Trophoblast cell (in vitro differentiated cells and primary cell): Measurements from ENCODE around the gene DLEC1.

Experiments
- DNase-seq, 2 donors: peaks; one replicate each; pipeline ENCODE4 v3.0.0-alpha.2; 2016
- H2AFZ ChIP-seq: 2 replicates; pipeline ENCODE4 v1.6.1; 2013; ENCODE audit warnings: low read length, moderate library complexity, mild to moderate bottlenecking; ENCODE audit not compliant: insufficient read depth, poor library complexity
- H2AK5ac ChIP-seq: 2 replicates; pipeline ENCODE4 v1.6.1; 2013; ENCODE audit warnings: mild to moderate bottlenecking, low read length
- H2BK120ac ChIP-seq: 2 replicates; pipeline ENCODE4 v1.6.1; 2013; ENCODE audit warnings: low read length, mild to moderate bottlenecking, moderate library complexity; ENCODE audit not compliant: insufficient read depth, poor library complexity
- H2BK12ac ChIP-seq: 2 replicates; pipeline ENCODE4 v1.6.1; 2013; ENCODE audit warnings: mild to moderate bottlenecking, low read length, moderate library complexity
- H2BK5ac ChIP-seq: 2 replicates; pipeline ENCODE4 v1.6.1; 2013; ENCODE audit warnings: low read length, low read depth, moderate library complexity, mild to moderate bottlenecking; ENCODE audit not compliant: poor library complexity
- H3K14ac ChIP-seq: 2 replicates; pipeline ENCODE4 v1.6.1; 2013; ENCODE audit warnings: mild to moderate bottlenecking, low read length
- H3K18ac ChIP-seq: 2 replicates; pipeline ENCODE4 v1.6.1; 2013; ENCODE audit warnings: mild to moderate bottlenecking, low read length
- H3K23ac ChIP-seq: 2 replicates; pipeline ENCODE4 v1.6.1; 2013; ENCODE audit warnings: low read length
- H3K27ac ChIP-seq: 2 replicates; pipeline ENCODE4 v1.5.1; 2013; ENCODE audit warnings: low read depth, mild to moderate bottlenecking, inconsistent platforms, low read length, moderate library complexity
- H3K27me3 ChIP-seq: 2 replicates; pipeline ENCODE4 v1.6.1; 2013; ENCODE audit warnings: inconsistent platforms, mild to moderate bottlenecking, low read length, moderate library complexity; ENCODE audit not compliant: insufficient read depth
- H3K36me3 ChIP-seq, 2 experiments: 1 replicate in 1 of 2; 2 replicates in 1 of 2; pipeline ENCODE4 v1.6.1; 2013; ENCODE audit warnings: low read length in 2 of 2, mild to moderate bottlenecking in 2 of 2, moderate library complexity in 1 of 2; ENCODE audit not compliant: insufficient read depth in 2 of 2, control insufficient read depth in 1 of 2
- H3K4ac ChIP-seq: 2 replicates; pipeline ENCODE4 v1.6.1; 2013; ENCODE audit warnings: low read depth, mild to moderate bottlenecking, low read length, moderate library complexity
- H3K4me1 ChIP-seq, 2 experiments: 1 replicate in 1 of 2; 2 replicates in 1 of 2; pipeline ENCODE4 v1.6.1; 2013; ENCODE audit warnings: low read length in 2 of 2, mild to moderate bottlenecking in 2 of 2, moderate library complexity in 1 of 2; ENCODE audit not compliant: insufficient read depth in 2 of 2, control insufficient read depth in 1 of 2
- H3K4me2 ChIP-seq: 2 replicates; pipeline ENCODE4 v1.6.1; 2013; ENCODE audit warnings: inconsistent platforms, mild to moderate bottlenecking, low read length, moderate library complexity
- H3K4me3 ChIP-seq: 2 replicates; pipeline ENCODE4 v1.5.1; 2013; ENCODE audit warnings: mild to moderate bottlenecking, low read depth, low read length, inconsistent platforms
- H3K79me1 ChIP-seq: one replicate; pipeline ENCODE4 v1.6.1; 2013; ENCODE audit warnings: low read length
- H3K79me2 ChIP-seq: 2 replicates; pipeline ENCODE4 v1.6.1; 2013; ENCODE audit warnings: low read length, mild to moderate bottlenecking; ENCODE audit not compliant: control insufficient read depth, insufficient read depth, poor library complexity
- H3K9ac ChIP-seq: 2 replicates; pipeline ENCODE4 v1.6.1; 2013; ENCODE audit warnings: mild to moderate bottlenecking, low read length
- H3K9me3 ChIP-seq: 2 replicates; pipeline ENCODE4 v1.6.1; 2013; ENCODE audit warnings: low read depth, mild to moderate bottlenecking, control low read depth, inconsistent platforms, low read length; ENCODE audit not compliant: insufficient read depth
- H4K12ac ChIP-seq: 2 replicates; pipeline ENCODE4 v1.6.1; 2013; ENCODE audit warnings: low read depth, mild to moderate bottlenecking, low read length, moderate library complexity
- H4K8ac ChIP-seq: 2 replicates; pipeline ENCODE4 v1.6.1; 2013; ENCODE audit warnings: low read depth, mild to moderate bottlenecking, low read length, moderate library complexity
- H4K91ac ChIP-seq: one replicate; pipeline ENCODE4 v1.6.1; 2013; ENCODE audit warnings: low read depth, mild to moderate bottlenecking, low read length, moderate library complexity
- WGBS: extraction: QIAGEN DNeasy Blood & Tissue Kit; methylation state at CpG from one replicate; pipeline ENCODE4 v1.1.7; 2013; ENCODE audit warnings: missing lambda C conversion rate; ENCODE audit not compliant: insufficient read length, insufficient coverage; ENCODE audit errors: extremely low coverage; 5-methylcytosine and 5-hydroxymethylcytosine counted together

DLEC1 gene

GRCh38 chr3:38098376-38098723 lies 59.3 kb downstream of the DLEC1 start:
- no peaks in the 10 kb centered on the region for H3K79me2 ChIP-seq
- H3K27ac ChIP-seq: no peak overlapping the region

GRCh38 chr3:38099518-38099917 lies 60.5 kb downstream of the DLEC1 start:
- DNase-seq: no peak
- H3K18ac ChIP-seq: no peak overlapping the region
- no peaks in the 10 kb centered on the region for H3K27me3 ChIP-seq
- H3K9ac ChIP-seq: no peak overlapping the region
- no peak overlapping the region for H4K8ac ChIP-seq
- H2BK5ac ChIP-seq: no peak overlapping the region
- no peak overlapping the region for H3K4me3 ChIP-seq
- no peak overlapping the region for H2AFZ ChIP-seq
- H3K9me3 ChIP-seq: peaks cover 6% of the 10 kb centered on the region
- H2BK120ac ChIP-seq: no peak overlapping the region
- H2BK12ac ChIP-seq: no peak overlapping the region
- no peaks in the 10 kb centered on the region for H3K79me1 ChIP-seq
- H3K79me2 ChIP-seq: no peaks in the 10 kb centered on the region
- no CpG with 5 or more reads among the region's 5 CpGs for WGBS
- no peak overlapping the region for H3K23ac ChIP-seq
- no peak overlapping the region for H3K4me2 ChIP-seq
- H3K36me3 ChIP-seq: no peaks in the 10 kb centered on the region
- no peak overlapping the region for H2AK5ac ChIP-seq
- H3K4me1 ChIP-seq: no peaks in the 10 kb centered on the region
- no peak overlapping the region for H4K12ac ChIP-seq
- H3K4ac ChIP-seq: no peak overlapping the region
- no peak overlapping the region for H3K14ac ChIP-seq
- no peak overlapping the region for H3K27ac ChIP-seq
- no peak overlapping the region for H4K91ac ChIP-seq

More at GRCh38 chr3:38098376-38098723, 59.3 kb downstream of the DLEC1 start:
- Histone ChIP-seq H2AFZ (no peak overlapping the region), H4K8ac (no peak overlapping the region), H2AK5ac (no peak overlapping the region), H3K4ac (no peak overlapping the region), H4K91ac (no peak overlapping the region), H3K9me3 (peaks cover 6% of the 10 kb centered on the region), H2BK120ac (no peak overlapping the region), H2BK12ac (no peak overlapping the region), H3K23ac (no peak overlapping the region), H3K14ac (no peak overlapping the region), H2BK5ac (no peak overlapping the region), H3K18ac (no peak overlapping the region), H3K4me2 (no peak overlapping the region), H4K12ac (no peak overlapping the region), H3K36me3 (no peaks in the 10 kb centered on the region), H3K4me1 (no peaks in the 10 kb centered on the region), H3K4me3 (no peak overlapping the region), H3K9ac (no peak overlapping the region), H3K27me3 (no peaks in the 10 kb centered on the region), H3K79me1 (no peaks in the 10 kb centered on the region)
- no CpG with 5 or more reads among the region's 9 CpGs for WGBS
- no peak for DNase-seq

- H2AK5ac ChIP-seq: no peak overlapping the region
- no peak overlapping the region for H3K23ac ChIP-seq
These were observed 61.5 kb downstream of the DLEC1 start for GRCh38 chr3:38100498-38100897.

GRCh38 chr3:38101811-38102443 lies 62.9 kb downstream of the DLEC1 start:
- Histone ChIP-seq H3K27me3 (no peaks in the 10 kb centered on the region), H4K8ac (no peak overlapping the region), H3K9ac (no peak overlapping the region), H3K4me2 (no peak overlapping the region), H3K79me2 (no peaks in the 10 kb centered on the region), H3K9me3 (peaks cover 3% of the 10 kb centered on the region), H2BK120ac (no peak overlapping the region), H2BK5ac (no peak overlapping the region), H3K27ac (no peak overlapping the region), H3K14ac (no peak overlapping the region), H2AK5ac (no peak overlapping the region), H2AFZ (no peak overlapping the region), H2BK12ac (no peak overlapping the region), H3K4ac (no peak overlapping the region), H4K91ac (no peak overlapping the region), H3K79me1 (no peaks in the 10 kb centered on the region), H3K4me3 (no peak overlapping the region), H3K4me1 (no peaks in the 10 kb centered on the region), H4K12ac (no peak overlapping the region), H3K23ac (no peak overlapping the region), H3K36me3 (no peaks in the 10 kb centered on the region), H3K18ac (no peak overlapping the region)
- no peak for DNase-seq
- no CpG with 5 or more reads among the region's 6 CpGs for WGBS

More at GRCh38 chr3:38100498-38100897, 61.5 kb downstream of the DLEC1 start:
- DNase-seq: no peak
- no peak overlapping the region for H3K9ac ChIP-seq
- no peak overlapping the region for H4K12ac ChIP-seq
- no peak overlapping the region for H4K8ac ChIP-seq
- H3K18ac ChIP-seq: no peak overlapping the region
- no peak overlapping the region for H3K4me2 ChIP-seq
- H3K4ac ChIP-seq: no peak overlapping the region
- H3K4me1 ChIP-seq: no peaks in the 10 kb centered on the region
- H2AFZ ChIP-seq: no peak overlapping the region
- no peaks in the 10 kb centered on the region for H3K36me3 ChIP-seq
- H3K14ac ChIP-seq: no peak overlapping the region
- no peaks in the 10 kb centered on the region for H3K79me1 ChIP-seq
- H3K27me3 ChIP-seq: no peaks in the 10 kb centered on the region
- H2BK12ac ChIP-seq: no peak overlapping the region
- H3K4me3 ChIP-seq: no peak overlapping the region
- no peak overlapping the region for H2BK5ac ChIP-seq
- no peak overlapping the region for H4K91ac ChIP-seq
- no peaks in the 10 kb centered on the region for H3K79me2 ChIP-seq
- no peak overlapping the region for H2BK120ac ChIP-seq
- peaks cover 3% of the 10 kb centered on the region for H3K9me3 ChIP-seq
- no CpG with 5 or more reads among the region's 3 CpGs for WGBS
- H3K27ac ChIP-seq: no peak overlapping the region
